Measurements from ENCODE around the gene SUDS3.
A peak's percentile ranks its signal among the peaks of the same experiment; 100 is the strongest.

Gene SUDS3

GRCh38 chr12:118358612-118359540, 17.5 kb upstream of the SUDS3 start:
- H3K27me3 ChIP-seq (ENCODE audit: insufficient read depth, low read length, poor library complexity), result no peaks in the 10 kb centered on the region
- H3K79me1 ChIP-seq (ENCODE audit: low read length), result no peaks in the 10 kb centered on the region
- H4K5ac ChIP-seq (ENCODE audit: low read length), result no peak overlapping the region
- WGBS (ENCODE audit: extremely low coverage, insufficient coverage, low lambda C conversion rate), result no CpG with 5 or more reads among the region's 7 CpGs
- no peaks in the 10 kb centered on the region for H3K36me3 ChIP-seq (ENCODE audit: control insufficient read depth, insufficient read depth, low read length)
- H4K8ac ChIP-seq (ENCODE audit: low read depth, low read length), result no peak overlapping the region
- no peak for DNase-seq
- no peak overlapping the region for H3K56ac ChIP-seq (ENCODE audit: low read length)
- H3K4ac ChIP-seq (ENCODE audit: low read depth, low read length), result no peak overlapping the region
- no peak overlapping the region for H3K4me2 ChIP-seq (ENCODE audit: low read length)
- no peak overlapping the region for H2BK15ac ChIP-seq (replicated peaks; ENCODE audit: low read depth)
- no peak overlapping the region for H3K23ac ChIP-seq (ENCODE audit: low read length)
- no peak overlapping the region for H3K9ac ChIP-seq (ENCODE audit: low read length)
- no peak overlapping the region for H3K4me3 ChIP-seq (ENCODE audit: low read length)
- no peaks in the 10 kb centered on the region for H3K4me1 ChIP-seq (ENCODE audit: control insufficient read depth, low read depth, low read length)
- no peak overlapping the region for H2BK120ac ChIP-seq (ENCODE audit: low read depth, low read length)
- H2BK5ac ChIP-seq (ENCODE audit: low read length), result no peak overlapping the region
- no peak overlapping the region for H2AK5ac ChIP-seq (ENCODE audit: low read length)
- H3K18ac ChIP-seq (ENCODE audit: low read length), result no peak overlapping the region
- no peaks in the 10 kb centered on the region for H3K79me2 ChIP-seq (ENCODE audit: control insufficient read depth, insufficient read depth, low read length)
- no peak overlapping the region for H3K27ac ChIP-seq (ENCODE audit: low read depth, low read length)

- H4K8ac ChIP-seq (ENCODE audit: low read depth, low read length), result no peak overlapping the region
- no peak overlapping the region for H3K4ac ChIP-seq (ENCODE audit: low read depth, low read length)
- H3K4me3 ChIP-seq (ENCODE audit: low read length), result no peak overlapping the region
- no peak overlapping the region for H3K23ac ChIP-seq (ENCODE audit: low read length)
- H2BK5ac ChIP-seq (ENCODE audit: low read length), result no peak overlapping the region
- H3K36me3 ChIP-seq (ENCODE audit: control insufficient read depth, insufficient read depth, low read length), result no peaks in the 10 kb centered on the region
- no peak overlapping the region for H2BK120ac ChIP-seq (ENCODE audit: low read depth, low read length)
- H2BK15ac ChIP-seq (replicated peaks; ENCODE audit: low read depth), result no peak overlapping the region
- no peak overlapping the region for H4K5ac ChIP-seq (ENCODE audit: low read length)
- WGBS (ENCODE audit: extremely low coverage, insufficient coverage, low lambda C conversion rate), result no CpG with 5 or more reads among the region's 4 CpGs
- H3K79me1 ChIP-seq (ENCODE audit: low read length), result no peaks in the 10 kb centered on the region
- no peak overlapping the region for H3K27ac ChIP-seq (ENCODE audit: low read depth, low read length)
- no peaks in the 10 kb centered on the region for H3K4me1 ChIP-seq (ENCODE audit: control insufficient read depth, low read depth, low read length)
- no peak for DNase-seq
- no peak overlapping the region for H3K4me2 ChIP-seq (ENCODE audit: low read length)
- H2AK5ac ChIP-seq (ENCODE audit: low read length), result no peak overlapping the region
- H3K79me2 ChIP-seq (ENCODE audit: control insufficient read depth, insufficient read depth, low read length), result no peaks in the 10 kb centered on the region
- no peak overlapping the region for H3K9ac ChIP-seq (ENCODE audit: low read length)
- no peak overlapping the region for H3K56ac ChIP-seq (ENCODE audit: low read length)
- no peaks in the 10 kb centered on the region for H3K27me3 ChIP-seq (ENCODE audit: insufficient read depth, low read length, poor library complexity)
- no peak overlapping the region for H3K18ac ChIP-seq (ENCODE audit: low read length)
These were observed 16.8 kb upstream of the SUDS3 start for GRCh38 chr12:118359541-118359915.

GRCh38 chr12:118361092-118361404, 15.3 kb upstream of the SUDS3 start:
- no peak overlapping the region for H2BK15ac ChIP-seq (replicated peaks; ENCODE audit: low read depth)
- WGBS (ENCODE audit: extremely low coverage, insufficient coverage, low lambda C conversion rate), result no CpG with 5 or more reads among the region's 5 CpGs
- no peak for DNase-seq

GRCh38 chr12:118361889-118362288, 14.5 kb upstream of the SUDS3 start:
- no peak overlapping the region for H4K8ac ChIP-seq (ENCODE audit: low read depth, low read length)
- H3K56ac ChIP-seq (ENCODE audit: low read length), result no peak overlapping the region
- no peaks in the 10 kb centered on the region for H3K79me2 ChIP-seq (ENCODE audit: control insufficient read depth, insufficient read depth, low read length)
- no peaks in the 10 kb centered on the region for H3K4me1 ChIP-seq (ENCODE audit: control insufficient read depth, low read depth, low read length)
- no peak overlapping the region for H3K4me3 ChIP-seq (ENCODE audit: low read length)
- H4K5ac ChIP-seq (ENCODE audit: low read length), result no peak overlapping the region
- H2BK5ac ChIP-seq (ENCODE audit: low read length), result no peak overlapping the region
- no peak overlapping the region for H3K4ac ChIP-seq (ENCODE audit: low read depth, low read length)
- no peak overlapping the region for H2BK15ac ChIP-seq (replicated peaks; ENCODE audit: low read depth)
- H3K27me3 ChIP-seq (ENCODE audit: insufficient read depth, low read length, poor library complexity), result no peaks in the 10 kb centered on the region
- no peaks in the 10 kb centered on the region for H3K36me3 ChIP-seq (ENCODE audit: control insufficient read depth, insufficient read depth, low read length)
- H3K18ac ChIP-seq (ENCODE audit: low read length), result no peak overlapping the region
- DNase-seq, result no peak
- no CpG with 5 or more reads among the region's 4 CpGs for WGBS (ENCODE audit: extremely low coverage, insufficient coverage, low lambda C conversion rate)
- no peak overlapping the region for H3K23ac ChIP-seq (ENCODE audit: low read length)
- no peak overlapping the region for H2BK120ac ChIP-seq (ENCODE audit: low read depth, low read length)
- H3K4me2 ChIP-seq (ENCODE audit: low read length), result no peak overlapping the region
- H2AK5ac ChIP-seq (ENCODE audit: low read length), result no peak overlapping the region
- no peak overlapping the region for H3K9ac ChIP-seq (ENCODE audit: low read length)
- no peak overlapping the region for H3K27ac ChIP-seq (ENCODE audit: low read depth, low read length)
- H3K79me1 ChIP-seq (ENCODE audit: low read length), result no peaks in the 10 kb centered on the region

More at GRCh38 chr12:118361092-118361404, 15.3 kb upstream of the SUDS3 start:
- H3K4me3 ChIP-seq (ENCODE audit: low read length), result no peak overlapping the region
- H3K9ac ChIP-seq (ENCODE audit: low read length), result no peak overlapping the region
- no peak overlapping the region for H3K18ac ChIP-seq (ENCODE audit: low read length)
- no peak overlapping the region for H4K5ac ChIP-seq (ENCODE audit: low read length)
- H3K79me1 ChIP-seq (ENCODE audit: low read length), result no peaks in the 10 kb centered on the region
- H3K36me3 ChIP-seq (ENCODE audit: control insufficient read depth, insufficient read depth, low read length), result no peaks in the 10 kb centered on the region
- no peak overlapping the region for H2AK5ac ChIP-seq (ENCODE audit: low read length)
- H4K8ac ChIP-seq (ENCODE audit: low read depth, low read length), result no peak overlapping the region
- no peak overlapping the region for H3K56ac ChIP-seq (ENCODE audit: low read length)
- H3K79me2 ChIP-seq (ENCODE audit: control insufficient read depth, insufficient read depth, low read length), result no peaks in the 10 kb centered on the region
- no peak overlapping the region for H3K27ac ChIP-seq (ENCODE audit: low read depth, low read length)
- no peaks in the 10 kb centered on the region for H3K4me1 ChIP-seq (ENCODE audit: control insufficient read depth, low read depth, low read length)
- no peak overlapping the region for H3K4me2 ChIP-seq (ENCODE audit: low read length)
- no peak overlapping the region for H2BK120ac ChIP-seq (ENCODE audit: low read depth, low read length)
- no peak overlapping the region for H2BK5ac ChIP-seq (ENCODE audit: low read length)
- H3K27me3 ChIP-seq (ENCODE audit: insufficient read depth, low read length, poor library complexity), result no peaks in the 10 kb centered on the region
- H3K23ac ChIP-seq (ENCODE audit: low read length), result no peak overlapping the region
- no peak overlapping the region for H3K4ac ChIP-seq (ENCODE audit: low read depth, low read length)

- no peaks in the 10 kb centered on the region for H3K79me1 ChIP-seq (ENCODE audit: low read length)
- no peak overlapping the region for H4K5ac ChIP-seq (ENCODE audit: low read length)
- no peaks in the 10 kb centered on the region for H3K79me2 ChIP-seq (ENCODE audit: control insufficient read depth, insufficient read depth, low read length)
- peaks cover 2% of the 10 kb centered on the region for H3K27me3 ChIP-seq (ENCODE audit: insufficient read depth, low read length, poor library complexity)
- H3K56ac ChIP-seq (ENCODE audit: low read length), result no peak overlapping the region
- H2BK5ac ChIP-seq (ENCODE audit: low read length), result no peak overlapping the region
- no peak overlapping the region for H2BK15ac ChIP-seq (replicated peaks; ENCODE audit: low read depth)
- H2BK120ac ChIP-seq (ENCODE audit: low read depth, low read length), result no peak overlapping the region
- no peaks in the 10 kb centered on the region for H3K36me3 ChIP-seq (ENCODE audit: control insufficient read depth, insufficient read depth, low read length)
- no peak overlapping the region for H3K9ac ChIP-seq (ENCODE audit: low read length)
- WGBS (ENCODE audit: extremely low coverage, insufficient coverage, low lambda C conversion rate), result no CpG with 5 or more reads among the region's 4 CpGs
- H3K4me1 ChIP-seq (ENCODE audit: control insufficient read depth, low read depth, low read length), result no peaks in the 10 kb centered on the region
- H3K4me3 ChIP-seq (ENCODE audit: low read length), result no peak overlapping the region
- no peak overlapping the region for H2AK5ac ChIP-seq (ENCODE audit: low read length)
- DNase-seq, result no peak
- no peak overlapping the region for H3K4me2 ChIP-seq (ENCODE audit: low read length)
- H3K18ac ChIP-seq (ENCODE audit: low read length), result no peak overlapping the region
- H3K4ac ChIP-seq (ENCODE audit: low read depth, low read length), result no peak overlapping the region
- no peak overlapping the region for H3K27ac ChIP-seq (ENCODE audit: low read depth, low read length)
- H3K23ac ChIP-seq (ENCODE audit: low read length), result no peak overlapping the region
- H4K8ac ChIP-seq (ENCODE audit: low read depth, low read length), result no peak overlapping the region
These were observed 7.5 kb upstream of the SUDS3 start for GRCh38 chr12:118368821-118369220.

- Histone ChIP-seq H3K4me1 (ENCODE audit: control insufficient read depth, low read depth, low read length) (no peaks in the 10 kb centered on the region), H3K36me3 (ENCODE audit: control insufficient read depth, insufficient read depth, low read length) (no peaks in the 10 kb centered on the region), H3K4ac (ENCODE audit: low read depth, low read length) (no peak overlapping the region), H3K4me2 (ENCODE audit: low read length) (no peak overlapping the region), H3K56ac (ENCODE audit: low read length) (no peak overlapping the region), H4K5ac (ENCODE audit: low read length) (no peak overlapping the region), H2BK5ac (ENCODE audit: low read length) (no peak overlapping the region), H4K8ac (ENCODE audit: low read depth, low read length) (no peak overlapping the region), H3K9ac (ENCODE audit: low read length) (no peak overlapping the region), H3K18ac (ENCODE audit: low read length) (no peak overlapping the region), H2BK15ac (replicated peaks; ENCODE audit: low read depth) (no peak overlapping the region), H2AK5ac (ENCODE audit: low read length) (no peak overlapping the region), H3K79me2 (ENCODE audit: control insufficient read depth, insufficient read depth, low read length) (no peaks in the 10 kb centered on the region), H2BK120ac (ENCODE audit: low read depth, low read length) (no peak overlapping the region), H3K4me3 (ENCODE audit: low read length) (no peak overlapping the region), H3K79me1 (ENCODE audit: low read length) (no peaks in the 10 kb centered on the region), H3K27ac (ENCODE audit: low read depth, low read length) (no peak overlapping the region), H3K23ac (ENCODE audit: low read length) (no peak overlapping the region), H3K27me3 (ENCODE audit: insufficient read depth, low read length, poor library complexity) (peaks cover 2% of the 10 kb centered on the region)
- DNase-seq, result peak; percentile 28
- WGBS (ENCODE audit: extremely low coverage, insufficient coverage, low lambda C conversion rate), result no CpG with 5 or more reads among the region's 3 CpGs
These were observed 5.8 kb upstream of the SUDS3 start for GRCh38 chr12:118370601-118371000.
